T-helper 2 cell treated with Interferon-gamma antibody and Interleukin-4, amounts not matched to agents 5 μg/mL and 100 μg/mL, for 36 hours (primary cell): ENCODE measurements around the gene DNAJB12.
A peak's percentile ranks its signal among the peaks of the same experiment; 100 is the strongest.

Experiments used
- DNase-seq: peaks from one replicate; pipeline ENCODE4 v3.0.0; 2021; ENCODE audit warnings: low spot score
- H3K27ac Mint-ChIP-seq: one replicate; pipeline ENCODE4 v1.8.0; 2021; ENCODE audit warnings: mild to moderate bottlenecking, mixed read lengths
- H3K27me3 Mint-ChIP-seq: one replicate; pipeline ENCODE4 v1.8.0; 2021; ENCODE audit warnings: low read depth, mixed read lengths
- H3K36me3 Mint-ChIP-seq: one replicate; pipeline ENCODE4 v1.8.0; 2021; ENCODE audit warnings: low read depth, mixed read lengths
- H3K4me1 Mint-ChIP-seq: one replicate; pipeline ENCODE4 v1.8.0; 2021; ENCODE audit warnings: low read depth, mixed read lengths
- H3K4me3 Mint-ChIP-seq: one replicate; pipeline ENCODE4 v1.8.0; 2022; ENCODE audit warnings: mild to moderate bottlenecking, moderate library complexity, mixed read lengths
- H3K9me3 Mint-ChIP-seq: one replicate; pipeline ENCODE4 v1.8.0; 2021; ENCODE audit warnings: mixed read lengths

Gene DNAJB12

DNA sequence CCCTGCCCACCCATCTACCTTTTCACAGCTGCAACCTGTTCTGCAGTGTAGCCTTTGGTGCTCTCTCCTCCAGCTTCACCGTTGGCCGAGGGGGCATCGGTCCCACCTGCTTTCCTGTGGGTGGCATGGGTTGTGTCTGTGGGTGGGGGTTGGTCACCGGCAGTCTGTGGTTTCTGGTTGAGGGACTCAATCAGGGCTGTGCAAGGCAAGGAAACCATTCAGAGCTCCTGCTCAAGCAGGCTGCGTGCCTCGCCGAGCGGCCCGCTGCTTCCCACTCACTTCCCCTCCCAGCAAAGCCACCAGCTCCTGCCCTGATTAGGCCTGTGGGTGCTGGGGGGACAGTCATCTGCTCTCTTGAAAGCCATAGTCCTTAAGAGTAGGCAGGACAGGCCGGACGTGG is 9.8 kb downstream of the DNAJB12 start:
- Mint-ChIP-seq H3K4me1 (peaks cover 12% of the 10 kb centered on the region), H3K36me3 (peaks cover 25% of the 10 kb centered on the region), H3K9me3 (no peaks in the 10 kb centered on the region), H3K27ac (no peak overlapping the region), H3K27me3 (no peaks in the 10 kb centered on the region), H3K4me3 (no peak overlapping the region)
- no peak for DNase-seq

GRCh38 chr10:72342911-72343310 is 11.8 kb downstream of the DNAJB12 start:
- Mint-ChIP-seq H3K4me3 (no peak overlapping the region), H3K27ac (peak overlapping the region; percentile 36), H3K4me1 (peaks cover 5% of the 10 kb centered on the region), H3K27me3 (no peaks in the 10 kb centered on the region), H3K9me3 (no peaks in the 10 kb centered on the region), H3K36me3 (peaks cover 20% of the 10 kb centered on the region)
- no peak for DNase-seq

- Mint-ChIP-seq H3K36me3 (peaks cover 35% of the 10 kb centered on the region), H3K4me1 (peaks cover 22% of the 10 kb centered on the region), H3K27me3 (no peaks in the 10 kb centered on the region)
These were observed 14.0 kb downstream of the DNAJB12 start for GRCh38 chr10:72340510-72341261.

DNA sequence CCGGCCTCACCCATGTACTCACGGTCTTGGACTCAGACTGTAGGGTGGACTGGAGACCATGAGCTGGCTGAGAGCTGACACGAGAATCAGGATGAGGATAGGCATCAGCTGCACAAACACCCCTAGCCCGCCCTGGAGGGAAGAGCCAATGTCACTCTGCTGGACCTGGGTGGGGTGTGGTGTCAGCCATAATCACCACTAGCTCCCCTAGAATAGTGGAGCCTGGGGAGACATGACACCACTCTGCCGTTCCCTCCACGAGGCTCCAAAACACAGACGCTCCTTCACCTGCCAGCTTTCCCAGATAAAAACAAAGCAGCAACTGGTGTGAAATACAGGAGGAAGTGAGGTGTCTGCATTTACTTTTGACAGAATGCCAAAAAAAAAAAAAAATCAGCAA is 16.5 kb downstream of the DNAJB12 start:
- DNase-seq, result no peak
- Mint-ChIP-seq H3K4me1 (peaks cover 44% of the 10 kb centered on the region), H3K36me3 (peaks cover 45% of the 10 kb centered on the region), H3K27me3 (no peaks in the 10 kb centered on the region), H3K4me3 (no peak overlapping the region), H3K27ac (no peak overlapping the region), H3K9me3 (no peaks in the 10 kb centered on the region)

More at GRCh38 chr10:72340510-72341261, 14.0 kb downstream of the DNAJB12 start:
- H3K4me3 Mint-ChIP-seq, result no peak overlapping the region
- peak overlapping the region; percentile 26 for H3K27ac Mint-ChIP-seq
- DNase-seq, result peak; percentile 74
- H3K9me3 Mint-ChIP-seq, result no peaks in the 10 kb centered on the region

DNA sequence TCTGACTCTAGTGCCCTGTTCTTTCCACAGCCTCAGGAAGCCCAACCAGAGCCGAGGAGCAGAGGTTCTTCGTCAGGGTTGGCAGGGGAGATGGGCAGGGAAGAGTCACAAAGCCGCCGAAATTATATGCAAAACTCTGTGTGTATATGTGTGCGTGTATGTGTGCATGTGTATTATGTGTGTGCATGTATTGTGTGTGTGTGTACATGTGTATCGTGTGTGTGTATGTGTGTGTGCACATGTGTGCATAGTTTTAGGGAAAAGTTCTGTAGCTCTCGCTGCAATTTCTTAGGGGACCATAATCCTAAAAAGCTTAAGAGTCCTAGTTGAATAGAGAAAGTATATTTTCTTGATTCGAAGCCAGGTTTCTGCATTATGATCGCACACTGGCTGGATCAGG is 17.0 kb downstream of the DNAJB12 start:
- no peak for DNase-seq
- no peaks in the 10 kb centered on the region for H3K27me3 Mint-ChIP-seq
- H3K4me1 Mint-ChIP-seq, result peaks cover 49% of the 10 kb centered on the region
- H3K4me3 Mint-ChIP-seq, result no peak overlapping the region
- H3K27ac Mint-ChIP-seq, result no peak overlapping the region
- peaks cover 48% of the 10 kb centered on the region for H3K36me3 Mint-ChIP-seq
- H3K9me3 Mint-ChIP-seq, result no peaks in the 10 kb centered on the region

- peak overlapping the region; percentile 19 for H3K4me3 Mint-ChIP-seq
- no peak overlapping the region for H3K27ac Mint-ChIP-seq
- no peaks in the 10 kb centered on the region for H3K9me3 Mint-ChIP-seq
- H3K36me3 Mint-ChIP-seq, result peaks cover 49% of the 10 kb centered on the region
- H3K27me3 Mint-ChIP-seq, result no peaks in the 10 kb centered on the region
- H3K4me1 Mint-ChIP-seq, result peaks cover 52% of the 10 kb centered on the region
- peak; percentile 55 for DNase-seq
These were observed 17.6 kb downstream of the DNAJB12 start for GRCh38 chr10:72337039-72337629.

DNA sequence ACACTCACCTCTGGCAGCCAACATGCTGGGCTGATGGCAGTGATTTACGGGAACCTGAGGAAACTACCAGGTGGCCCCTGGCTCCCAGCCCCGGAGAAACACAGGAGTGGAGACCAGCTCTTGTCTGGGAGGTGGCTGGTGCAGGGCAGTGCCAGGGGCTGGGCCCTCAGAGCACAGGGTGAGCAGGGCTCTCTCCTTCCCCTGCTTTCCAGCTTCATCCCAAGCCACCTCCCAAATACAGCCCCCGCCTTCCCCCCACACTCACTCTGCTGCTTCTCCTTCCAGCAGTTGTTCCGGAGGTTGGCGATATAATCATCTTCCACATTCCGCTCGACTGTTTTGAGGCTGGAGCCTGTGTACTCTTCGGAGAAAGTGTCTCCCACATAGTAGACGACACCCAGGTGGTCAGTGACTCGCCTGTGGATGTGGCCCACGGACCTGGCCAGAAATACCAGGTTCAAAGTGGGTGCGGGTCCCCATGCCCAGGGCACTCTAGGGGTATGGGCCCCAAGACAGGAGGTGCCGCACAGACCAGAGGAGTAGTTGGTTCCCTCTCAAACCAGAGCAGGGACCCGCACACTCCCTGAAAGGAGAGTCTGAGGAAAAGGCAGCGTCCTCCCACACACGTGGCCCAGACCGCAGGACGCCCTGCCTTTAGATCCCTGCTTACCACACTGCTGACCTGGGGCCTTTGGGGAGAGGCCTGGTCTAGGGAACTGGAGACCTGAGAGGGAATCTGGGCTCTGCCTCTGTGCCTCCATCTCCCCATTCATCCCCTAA is 18.3 kb downstream of the DNAJB12 start:
- H3K9me3 Mint-ChIP-seq, result no peaks in the 10 kb centered on the region
- peak overlapping the region; percentile 87 for H3K27ac Mint-ChIP-seq
- H3K36me3 Mint-ChIP-seq, result peaks cover 49% of the 10 kb centered on the region
- no peak for DNase-seq
- peaks cover 57% of the 10 kb centered on the region for H3K4me1 Mint-ChIP-seq
- peak overlapping the region; percentile 71 for H3K4me3 Mint-ChIP-seq
- no peaks in the 10 kb centered on the region for H3K27me3 Mint-ChIP-seq

DNA sequence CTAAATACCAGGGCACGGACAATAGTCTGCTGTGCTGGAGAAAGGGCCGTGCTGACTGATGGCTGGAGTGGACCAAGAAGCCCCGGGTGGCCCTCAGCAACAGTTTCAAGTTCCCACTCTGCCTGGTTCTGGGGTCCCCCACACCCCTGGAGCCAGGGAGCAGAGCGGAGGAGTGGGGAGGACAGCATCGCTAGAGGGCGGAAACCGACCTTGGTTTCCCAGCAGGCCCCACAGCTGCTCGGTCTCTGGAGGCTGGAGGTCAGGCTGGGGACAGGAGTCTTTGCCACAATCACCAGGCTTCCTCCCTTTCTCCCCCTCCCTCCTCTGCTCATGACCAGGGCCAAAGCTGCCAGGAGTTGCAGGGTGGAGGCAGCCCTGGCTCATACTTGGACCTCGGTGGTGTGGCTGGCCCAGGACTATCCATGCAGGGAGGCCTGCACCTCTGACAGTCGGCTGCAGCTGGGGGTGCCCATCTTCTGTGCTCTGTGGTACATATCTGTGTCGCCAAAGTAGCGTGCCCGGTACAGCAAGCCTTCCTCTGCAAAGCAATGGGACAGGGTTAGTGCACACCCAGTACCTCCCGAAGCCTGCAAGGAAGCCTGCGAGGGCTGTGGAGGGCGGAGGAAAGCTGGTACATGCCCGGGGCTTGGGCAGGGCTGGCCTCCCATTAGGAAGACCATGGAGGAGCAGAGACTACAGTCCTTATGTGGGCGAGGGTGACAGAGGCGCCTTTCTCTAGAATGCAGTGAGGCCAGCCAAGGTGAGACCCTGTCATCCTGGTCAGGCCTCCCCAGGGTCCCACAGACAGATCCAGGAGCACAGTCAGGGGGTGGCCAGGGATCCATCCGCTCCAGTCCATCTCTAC is 19.1 kb downstream of the DNAJB12 start:
- Mint-ChIP-seq H3K36me3 (peaks cover 45% of the 10 kb centered on the region), H3K27ac (peak overlapping the region; percentile 87), H3K9me3 (no peaks in the 10 kb centered on the region), H3K4me1 (peaks cover 61% of the 10 kb centered on the region), H3K27me3 (no peaks in the 10 kb centered on the region), H3K4me3 (peak overlapping the region; percentile 71)
- DNase-seq, result peak; percentile 63

- peaks cover 63% of the 10 kb centered on the region for H3K4me1 Mint-ChIP-seq
- peak; percentile 92 for DNase-seq
- H3K9me3 Mint-ChIP-seq, result no peaks in the 10 kb centered on the region
- peaks cover 41% of the 10 kb centered on the region for H3K36me3 Mint-ChIP-seq
- peak overlapping the region; percentile 71 for H3K4me3 Mint-ChIP-seq
- no peaks in the 10 kb centered on the region for H3K27me3 Mint-ChIP-seq
- H3K27ac Mint-ChIP-seq, result peak overlapping the region; percentile 87
These were observed 19.8 kb downstream of the DNAJB12 start for GRCh38 chr10:72334825-72335393.

DNA sequence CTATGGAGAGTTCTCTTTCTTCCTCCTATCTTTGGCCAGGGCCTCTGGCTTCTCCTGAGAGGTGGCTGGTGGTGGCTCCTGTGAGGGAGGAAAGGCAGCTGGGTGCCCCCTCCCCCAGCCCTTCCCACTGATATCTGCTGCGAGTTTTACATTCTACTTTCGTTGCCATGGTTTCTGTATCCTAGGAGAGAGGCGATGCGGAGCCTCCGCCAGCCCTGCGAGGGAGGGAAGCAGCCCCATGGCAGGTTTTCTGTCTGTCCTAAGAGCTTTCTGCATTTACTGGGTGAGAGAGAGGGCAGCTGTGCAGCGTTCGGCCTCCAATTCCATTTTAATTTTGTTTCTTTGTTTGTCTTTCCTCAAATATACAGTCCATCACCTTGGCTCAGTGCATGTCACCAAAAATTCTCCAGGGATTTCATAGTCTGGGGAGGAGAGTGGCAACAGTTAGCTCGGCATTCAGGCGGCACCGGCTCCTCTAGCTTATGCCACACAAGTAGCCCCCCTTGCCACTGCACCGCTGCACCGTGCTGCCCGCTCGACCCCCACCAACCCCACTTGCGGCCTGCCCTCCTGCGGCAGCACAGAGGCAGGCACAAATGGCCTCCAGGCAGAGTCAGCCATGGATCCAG is 20.4 kb downstream of the DNAJB12 start:
- peak overlapping the region; percentile 71 for H3K4me3 Mint-ChIP-seq
- DNase-seq, result no peak
- peak overlapping the region; percentile 87 for H3K27ac Mint-ChIP-seq
- H3K9me3 Mint-ChIP-seq, result no peaks in the 10 kb centered on the region
- peaks cover 69% of the 10 kb centered on the region for H3K4me1 Mint-ChIP-seq
- H3K27me3 Mint-ChIP-seq, result no peaks in the 10 kb centered on the region
- peaks cover 41% of the 10 kb centered on the region for H3K36me3 Mint-ChIP-seq

- H3K9me3 Mint-ChIP-seq, result no peaks in the 10 kb centered on the region
- peak overlapping the region; percentile 36 for H3K4me3 Mint-ChIP-seq
- DNase-seq, result no peak
- peaks cover 74% of the 10 kb centered on the region for H3K4me1 Mint-ChIP-seq
- H3K27me3 Mint-ChIP-seq, result no peaks in the 10 kb centered on the region
- H3K36me3 Mint-ChIP-seq, result peaks cover 41% of the 10 kb centered on the region
- peak overlapping the region; percentile 68 for H3K27ac Mint-ChIP-seq
These were observed 21.4 kb downstream of the DNAJB12 start for GRCh38 chr10:72333112-72334015.

DNA sequence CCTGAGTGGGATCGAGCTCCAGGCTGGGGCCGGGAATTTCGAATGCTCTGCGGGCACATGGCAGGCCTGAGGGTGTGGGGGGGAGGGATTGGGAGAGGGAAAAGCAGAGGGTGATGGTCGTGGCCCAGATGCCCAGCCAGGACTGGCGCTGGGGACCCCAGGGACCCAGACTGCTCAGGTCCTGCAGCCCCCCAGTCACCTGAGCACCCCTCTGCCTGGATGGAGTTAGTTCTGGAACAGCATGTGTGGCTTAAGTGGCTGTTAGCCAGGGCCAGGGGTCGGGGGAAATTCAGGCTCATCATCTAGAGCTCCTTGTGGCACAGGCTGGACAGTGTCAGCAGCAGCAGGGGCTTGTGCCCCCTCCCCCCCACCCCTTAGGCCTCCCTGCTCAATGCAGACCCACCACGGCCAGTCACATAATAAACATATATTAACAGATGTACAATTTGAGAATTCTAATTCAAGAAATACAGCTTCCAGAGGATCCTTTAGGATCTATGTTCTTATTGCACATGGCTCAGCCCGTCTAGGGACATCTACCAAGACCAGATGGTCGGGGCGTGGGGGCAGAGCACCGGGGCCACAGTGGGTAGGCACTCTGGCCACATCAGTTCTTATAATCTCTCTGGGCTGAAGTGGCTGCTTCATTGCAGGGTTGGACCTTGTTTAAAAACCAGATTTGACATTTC is 22.2 kb downstream of the DNAJB12 start:
- peaks cover 82% of the 10 kb centered on the region for H3K4me1 Mint-ChIP-seq
- H3K36me3 Mint-ChIP-seq, result peaks cover 36% of the 10 kb centered on the region
- peak overlapping the region; percentile 50 for H3K4me3 Mint-ChIP-seq
- peak overlapping the region; percentile 96 for H3K27ac Mint-ChIP-seq
- DNase-seq, result no peak
- no peaks in the 10 kb centered on the region for H3K9me3 Mint-ChIP-seq
- H3K27me3 Mint-ChIP-seq, result no peaks in the 10 kb centered on the region
